ENCODE data around the gene LCP2. TPM values are rescaled to one million over a fixed set of nuclear protein-coding genes. Genes with fewer than 3 reads are reported as not detected.

Gene LCP2
- total and polyA plus RNA-seq, 8 donors: 1.9 to 22.0 (median 2.9) TPM

DNA sequence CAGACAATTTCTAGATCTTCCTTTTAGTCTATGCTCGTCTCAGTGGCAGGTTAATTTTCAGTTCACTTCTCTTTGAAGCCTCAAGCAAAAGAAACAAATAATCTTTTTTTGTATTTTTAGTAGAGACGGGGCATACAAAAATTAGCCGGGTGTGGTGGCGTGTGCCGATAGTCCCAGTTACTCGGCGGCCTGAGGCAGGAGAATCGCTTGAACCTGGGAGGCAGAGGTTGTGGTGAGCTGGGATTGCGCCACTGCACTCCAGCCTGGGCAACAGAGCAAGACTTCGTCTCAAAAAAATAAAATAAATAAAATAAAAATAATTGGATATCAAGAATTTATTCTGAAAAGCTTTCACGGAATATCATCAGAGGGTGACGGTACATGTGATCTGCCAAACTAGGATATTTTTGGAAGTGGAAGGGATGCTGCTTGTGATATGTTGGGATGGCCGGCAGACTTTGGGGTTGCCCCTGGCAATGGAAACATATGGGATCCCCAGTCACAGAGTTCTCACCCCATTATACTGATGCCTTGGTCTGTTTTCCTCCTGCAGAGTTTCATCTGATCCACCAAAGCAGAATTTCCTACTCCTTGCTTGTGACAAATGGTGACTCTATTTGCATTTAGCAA lies 7.6 kb upstream of the LCP2 start:
- Histone ChIP-seq H3K27ac (no peak overlapping the region), H3K4me3 (no peak overlapping the region), H3K9me3 (no peaks in the 10 kb centered on the region), H3K27me3 (no peaks in the 10 kb centered on the region), H3K36me3 (no peaks in the 10 kb centered on the region), H3K4me1 (no peaks in the 10 kb centered on the region)
- ATAC-seq (no peak), DNase-seq (no peak), FAIRE-seq (no peak)
- WGBS, 2 donors: 83 to 92% methylated on average over 13 of the region's 13 CpGs
- TF ChIP-seq, protein P1, sequence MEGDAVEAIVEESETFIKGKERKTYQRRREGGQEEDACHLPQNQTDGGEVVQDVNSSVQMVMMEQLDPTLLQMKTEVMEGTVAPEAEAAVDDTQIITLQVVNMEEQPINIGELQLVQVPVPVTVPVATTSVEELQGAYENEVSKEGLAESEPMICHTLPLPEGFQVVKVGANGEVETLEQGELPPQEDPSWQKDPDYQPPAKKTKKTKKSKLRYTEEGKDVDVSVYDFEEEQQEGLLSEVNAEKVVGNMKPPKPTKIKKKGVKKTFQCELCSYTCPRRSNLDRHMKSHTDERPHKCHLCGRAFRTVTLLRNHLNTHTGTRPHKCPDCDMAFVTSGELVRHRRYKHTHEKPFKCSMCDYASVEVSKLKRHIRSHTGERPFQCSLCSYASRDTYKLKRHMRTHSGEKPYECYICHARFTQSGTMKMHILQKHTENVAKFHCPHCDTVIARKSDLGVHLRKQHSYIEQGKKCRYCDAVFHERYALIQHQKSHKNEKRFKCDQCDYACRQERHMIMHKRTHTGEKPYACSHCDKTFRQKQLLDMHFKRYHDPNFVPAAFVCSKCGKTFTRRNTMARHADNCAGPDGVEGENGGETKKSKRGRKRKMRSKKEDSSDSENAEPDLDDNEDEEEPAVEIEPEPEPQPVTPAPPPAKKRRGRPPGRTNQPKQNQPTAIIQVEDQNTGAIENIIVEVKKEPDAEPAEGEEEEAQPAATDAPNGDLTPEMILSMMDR (IDR thresholded peaks at IDR 0.05): no peak
- intact Hi-C loops (cut with DNase I): no loop called here

DNA sequence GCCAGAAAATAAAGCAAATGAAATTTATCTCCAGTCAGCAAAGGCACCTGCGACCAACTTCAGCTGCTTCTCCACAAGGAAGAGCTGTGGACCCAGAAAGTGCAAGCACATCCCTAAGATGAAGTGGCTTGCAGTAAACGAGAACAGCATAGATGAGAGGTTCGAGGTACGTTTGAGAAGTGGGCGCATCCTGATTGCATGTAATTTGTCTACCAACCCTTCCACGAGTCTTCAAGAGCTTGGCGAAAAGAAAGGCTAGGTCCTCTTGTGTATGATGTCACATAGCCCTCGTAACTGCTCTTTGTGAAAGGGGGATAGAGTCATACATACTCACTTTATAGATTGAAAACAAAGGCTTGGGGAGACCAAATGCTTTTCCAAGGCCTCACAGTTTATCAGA lies 6.0 kb upstream of the LCP2 start:
- FAIRE-seq: no peak
- no peak overlapping the region for H3K27ac ChIP-seq
- no peaks in the 10 kb centered on the region for H3K9me3 ChIP-seq
- 69 to 75% methylated on average over 8 of the region's 8 CpGs for WGBS, 2 donors
- H3K36me3 ChIP-seq: no peaks in the 10 kb centered on the region
- DNase-seq: no peak
- no peak overlapping the region for H3K4me3 ChIP-seq
- no peak for ATAC-seq
- intact Hi-C loops (cut with DNase I): no loop called here
- TF ChIP-seq, protein P1 (IDR thresholded peaks at IDR 0.05): no peak
- H3K4me1 ChIP-seq: no peaks in the 10 kb centered on the region
- no peaks in the 10 kb centered on the region for H3K27me3 ChIP-seq

DNA sequence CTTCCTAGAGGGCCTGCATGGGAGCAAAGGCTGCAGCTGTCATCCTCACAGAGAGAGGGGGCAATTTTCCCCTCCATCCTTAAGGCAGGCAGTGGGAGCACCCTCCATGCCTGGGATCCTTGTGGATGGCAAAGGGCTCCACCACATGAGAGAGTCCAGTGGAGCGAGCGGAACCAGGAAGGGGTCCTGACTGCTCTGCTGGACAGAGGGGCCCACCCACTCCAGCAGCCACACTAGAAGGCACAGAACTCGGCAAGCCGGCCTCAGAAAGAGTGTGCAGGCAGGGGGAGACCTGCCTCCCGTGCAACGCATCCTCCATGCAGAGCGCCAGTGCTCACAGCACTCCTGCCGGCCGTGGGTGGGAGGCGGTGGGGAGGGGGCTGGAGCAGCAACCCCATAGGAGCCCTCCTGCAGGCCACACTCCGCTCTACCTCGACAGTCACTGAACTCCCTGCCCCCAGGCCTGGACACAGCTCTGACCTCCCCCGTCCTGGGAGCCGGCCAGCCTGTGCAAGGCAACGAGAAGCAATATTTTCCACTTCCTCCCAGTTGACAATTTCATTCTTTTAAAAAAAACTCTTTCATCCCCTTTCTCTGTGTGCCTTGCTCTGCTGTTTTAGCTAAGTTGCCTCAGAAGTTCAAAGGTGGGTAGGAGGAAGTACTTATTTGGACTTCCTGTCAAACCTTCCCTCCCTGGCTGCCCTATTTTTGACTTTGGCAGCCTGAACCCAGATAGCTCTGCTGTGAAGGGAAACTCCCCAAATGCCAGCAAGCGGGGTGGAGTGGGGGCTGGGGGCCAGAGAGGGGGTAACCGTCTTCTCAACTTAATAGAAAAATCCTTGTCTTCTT lies 5.3 kb upstream of the LCP2 start:
- ATAC-seq (peak in 3 of 4 donors; percentile 30 to 64 (median 57)), FAIRE-seq (no peak), DNase-seq (peak in 1 of 6 donors; percentile 51)
- Histone ChIP-seq H3K4me3 (no peak overlapping the region), H3K27me3 (no peaks in the 10 kb centered on the region), H3K9me3 (no peaks in the 10 kb centered on the region), H3K36me3 (no peaks in the 10 kb centered on the region), H3K27ac (peak overlapping the region in 2 of 4 donors; percentile 33 to 44), H3K4me1 (no peaks in the 10 kb centered on the region)
- intact Hi-C loops (cut with DNase I): no loop called here
- TF ChIP-seq, protein P1 (IDR thresholded peaks at IDR 0.05): no peak
- 35 to 45% methylated on average over 17 of the region's 17 CpGs for WGBS, 2 donors

DNA sequence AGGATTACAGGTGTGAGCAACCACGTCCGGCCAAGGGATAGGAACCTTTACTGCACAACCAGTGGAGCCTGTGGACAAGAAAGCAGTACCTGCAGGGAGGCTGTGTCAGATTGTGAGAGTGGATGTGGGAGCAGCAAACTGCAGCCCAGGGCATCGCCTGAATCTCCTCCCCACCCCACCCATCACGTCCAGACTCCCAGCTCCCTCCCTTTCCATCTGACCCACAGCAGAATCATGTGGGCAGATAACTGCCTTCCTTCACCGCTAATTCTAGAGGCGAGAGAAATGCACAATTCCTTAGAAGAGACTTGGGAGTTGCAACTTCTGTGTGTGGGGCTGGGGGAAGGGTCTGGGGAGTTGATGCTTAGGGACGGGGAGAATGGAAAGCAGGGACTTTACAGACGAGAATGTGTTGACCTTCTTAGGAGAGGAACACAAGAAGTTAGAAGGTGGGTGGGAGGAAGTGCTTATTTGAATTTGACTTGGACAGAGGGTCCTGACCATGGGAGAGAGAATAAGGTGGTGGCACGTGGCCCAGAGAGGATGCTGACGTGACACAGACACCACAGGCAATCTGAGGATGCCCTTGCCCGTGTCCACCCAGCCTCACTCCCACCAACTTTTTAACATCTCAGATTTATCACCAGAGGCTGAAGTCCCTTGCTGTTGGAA lies 4.5 kb upstream of the LCP2 start:
- 43 to 59% methylated on average over 11 of the region's 11 CpGs for WGBS, 2 donors
- Histone ChIP-seq H3K27ac (peak overlapping the region in 1 of 4 donors; percentile 33), H3K36me3 (no peaks in the 10 kb centered on the region), H3K9me3 (no peaks in the 10 kb centered on the region), H3K27me3 (no peaks in the 10 kb centered on the region), H3K4me1 (no peaks in the 10 kb centered on the region), H3K4me3 (no peak overlapping the region)
- intact Hi-C loops (cut with DNase I): no loop called here
- DNase-seq: no peak
- TF ChIP-seq, protein P1 (IDR thresholded peaks at IDR 0.05): no peak
- no peak for FAIRE-seq
- no peak for ATAC-seq
